ENCODE results near the gene ERBB4.

DNA sequence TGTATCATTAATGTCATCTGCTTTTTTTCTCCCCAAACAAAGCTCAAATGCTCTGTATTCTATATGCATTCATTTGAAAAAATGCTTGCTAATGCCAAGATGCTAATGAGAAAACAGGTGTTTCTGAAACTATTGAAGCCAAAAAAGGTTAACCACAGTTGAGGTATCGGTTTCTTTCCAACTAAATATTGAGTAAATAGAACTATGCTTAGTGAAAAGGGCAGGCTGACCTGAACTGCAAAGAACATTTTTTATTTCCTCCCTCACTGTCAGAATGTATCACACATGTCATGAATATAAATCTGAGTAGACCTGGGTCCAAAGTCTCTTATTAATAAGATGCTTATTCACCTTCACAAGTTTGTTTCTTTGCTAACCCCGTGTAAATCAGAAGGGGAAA is 1115.6 kb downstream of the ERBB4 start:
- TF ChIP-seq, protein P1, sequence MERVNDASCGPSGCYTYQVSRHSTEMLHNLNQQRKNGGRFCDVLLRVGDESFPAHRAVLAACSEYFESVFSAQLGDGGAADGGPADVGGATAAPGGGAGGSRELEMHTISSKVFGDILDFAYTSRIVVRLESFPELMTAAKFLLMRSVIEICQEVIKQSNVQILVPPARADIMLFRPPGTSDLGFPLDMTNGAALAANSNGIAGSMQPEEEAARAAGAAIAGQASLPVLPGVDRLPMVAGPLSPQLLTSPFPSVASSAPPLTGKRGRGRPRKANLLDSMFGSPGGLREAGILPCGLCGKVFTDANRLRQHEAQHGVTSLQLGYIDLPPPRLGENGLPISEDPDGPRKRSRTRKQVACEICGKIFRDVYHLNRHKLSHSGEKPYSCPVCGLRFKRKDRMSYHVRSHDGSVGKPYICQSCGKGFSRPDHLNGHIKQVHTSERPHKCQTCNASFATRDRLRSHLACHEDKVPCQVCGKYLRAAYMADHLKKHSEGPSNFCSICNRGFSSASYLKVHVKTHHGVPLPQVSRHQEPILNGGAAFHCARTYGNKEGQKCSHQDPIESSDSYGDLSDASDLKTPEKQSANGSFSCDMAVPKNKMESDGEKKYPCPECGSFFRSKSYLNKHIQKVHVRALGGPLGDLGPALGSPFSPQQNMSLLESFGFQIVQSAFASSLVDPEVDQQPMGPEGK (CRISPR knock-in tag; IDR thresholded peaks at IDR 0.05; ENCODE audit: borderline replicate concordance), result no peak
- TF ChIP-seq ESRRG (CRISPR knock-in tag; IDR thresholded peaks at IDR 0.05), result no peak
- TF ChIP-seq ZFP30 (CRISPR knock-in tag; IDR thresholded peaks at IDR 0.05), result no peak
- no peak for TF ChIP-seq CSDC2 (CRISPR knock-in tag; IDR thresholded peaks at IDR 0.05)
- no peak for TF ChIP-seq GLIS3 (CRISPR knock-in tag; IDR thresholded peaks at IDR 0.05)
- no peak for TF ChIP-seq ZNF565 (CRISPR knock-in tag; conservative IDR thresholded peaks at IDR 0.05; ENCODE audit: low read depth)

Measured in SK-N-SH treated with all-trans-retinoic acid at 6 μM for 48 hours (cell line).